SK-N-SH (cell line): ENCODE data around the gene PIP5K1B.

Experiments used
- CTCF ChIP-seq: fragments of 200-600 bp; sonication (generic); IDR thresholded peaks from 2 replicates; pipeline ENCODE4 v1.6.1; 2017; ENCODE audit warnings: antibody characterized with exemption, mild to moderate bottlenecking, moderate library complexity
- FOXJ3 ChIP-seq: sonication (generic); formaldehyde crosslinking; IDR thresholded peaks from 2 replicates; pipeline ENCODE4 v1.5.1; 2020; ENCODE audit warnings: mild to moderate bottlenecking, missing genetic modification reagents
- FOXM1 ChIP-seq: IDR thresholded peaks from 2 replicates; pipeline ENCODE4 v1.4.0; 2012; ENCODE audit warnings: low read depth, mild to moderate bottlenecking
- GABPA ChIP-seq: IDR thresholded peaks from 2 replicates; pipeline ENCODE4 v1.4.0; 2012; ENCODE audit warnings: low read depth, mild to moderate bottlenecking
- POLR2AphosphoS5 ChIP-seq: IDR thresholded peaks from 2 replicates; pipeline ENCODE4 v1.6.1; 2012; ENCODE audit warnings: low read depth, low read length
- RCOR1 ChIP-seq: fragments of 150-350 bp; IDR thresholded peaks from 2 replicates; pipeline ENCODE4 v1.6.1; 2017; ENCODE audit warnings: antibody characterized with exemption, low read length
- REST ChIP-seq: IDR thresholded peaks from 2 replicates; pipeline ENCODE4 v1.6.1; 2012; ENCODE audit warnings: mild to moderate bottlenecking, low read depth, low read length, moderate library complexity
- SMC3 ChIP-seq: IDR thresholded peaks from 2 replicates; pipeline ENCODE4 v1.6.1; 2012; ENCODE audit warnings: low read depth, low read length, improper control_type of control experiment
- USF2 ChIP-seq: fragments of 150-350 bp; IDR thresholded peaks from 2 replicates; pipeline ENCODE4 v1.6.1; 2017; ENCODE audit warnings: antibody characterized with exemption, low read length, low read depth, borderline replicate concordance
- TF ChIP-seq, protein P1 (sequence below): IDR thresholded peaks from 2 replicates; pipeline ENCODE4 v1.4.0; 2012; ENCODE audit warnings: low read depth

GRCh38 chr9:68727636-68728035, 22.6 kb downstream of the PIP5K1B start:
- TF ChIP-seq SMC3 (no peak), FOXJ3 (CRISPR knock-in tag) (no peak), CTCF (no peak), USF2 (no peak), FOXM1 (no peak), POLR2AphosphoS5 (no peak), RCOR1 (no peak), GABPA (no peak), REST (no peak)
- TF ChIP-seq, protein P1, sequence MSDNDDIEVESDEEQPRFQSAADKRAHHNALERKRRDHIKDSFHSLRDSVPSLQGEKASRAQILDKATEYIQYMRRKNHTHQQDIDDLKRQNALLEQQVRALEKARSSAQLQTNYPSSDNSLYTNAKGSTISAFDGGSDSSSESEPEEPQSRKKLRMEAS: no peak
